ENCODE measurements around the gene NFE2L1. TPM values are rescaled to one million over a fixed set of nuclear protein-coding genes. Genes with fewer than 3 reads are reported as not detected.

Gene NFE2L1
- polyA plus RNA-seq, 2 of the 4 experiments (the other 2 are of a cell fraction): 108 to 283 TPM

GRCh38 chr17:48004983-48005382 lies 43.2 kb upstream of the NFE2L1 start (continued):
- TF ChIP-seq NPAS2 (CRISPR knock-in tag; IDR thresholded peaks at IDR 0.05; ENCODE audit: borderline replicate concordance) (no peak), ELK1 (IDR thresholded peaks at IDR 0.05; ENCODE audit: low read depth, low read length) (no peak), HEYL (CRISPR knock-in tag; IDR thresholded peaks at IDR 0.05) (no peak)

- FAIRE-seq (no peak), DNase-seq (ENCODE audit: low read depth in 1 of 2, low spot score in 1 of 2) (no peak), ATAC-seq (no peak)
- no peaks in the 10 kb centered on the region for H3K9me3 ChIP-seq
- no peak overlapping the region for H3K4me3 ChIP-seq
- POLR2A ChIA-PET: no interaction called here
- no peak overlapping the region for H3K27ac ChIP-seq
- WGBS (ENCODE audit: missing lambda C conversion rate): 83% methylated on average over 12 of the region's 12 CpGs
- H3K4me2 ChIP-seq: no peak overlapping the region
- CTCF ChIA-PET: interaction anchor here (0.5 to 18.5 kb wide), 7 partner anchors 9 to 164 kb away, joined by 3 to 766 read pairs (median 6); partner anchors contain the start of gene CDK5RAP3
- H3K4me1 ChIP-seq: peaks cover 17% of the 10 kb centered on the region
- TF ChIP-seq SREBF2 (IDR thresholded peaks at IDR 0.05) (no peak), E2F6 (IDR thresholded peaks at IDR 0.05; ENCODE audit: borderline replicate concordance, low read depth) (no peak), RARB (CRISPR knock-in tag; IDR thresholded peaks at IDR 0.05) (no peak), RNF2 (IDR thresholded peaks at IDR 0.05; ENCODE audit: borderline replicate concordance, low read depth) (no peak), CHD4 (IDR thresholded peaks at IDR 0.05; ENCODE audit: borderline replicate concordance) (no peak), RCOR1 (IDR thresholded peaks at IDR 0.05; ENCODE audit: low read depth, low read length) (no peak), CTCF (IDR thresholded peaks at IDR 0.05) (no peak), GATA3 (IDR thresholded peaks at IDR 0.05; ENCODE audit: borderline replicate concordance) (no peak), BCL3 (IDR thresholded peaks at IDR 0.05) (no peak), FOXS1 (CRISPR knock-in tag; IDR thresholded peaks at IDR 0.05) (no peak), HOXA7 (CRISPR knock-in tag; IDR thresholded peaks at IDR 0.05) (no peak), CHD2 (IDR thresholded peaks at IDR 0.05; ENCODE audit: low read length, partially characterized antibody) (no peak), SMC3 (IDR thresholded peaks at IDR 0.05) (no peak), CBX8 (IDR thresholded peaks at IDR 0.05) (no peak), ELK1 (IDR thresholded peaks at IDR 0.05; ENCODE audit: low read depth, low read length) (no peak), EHMT2 (IDR thresholded peaks at IDR 0.05; ENCODE audit: low read depth) (no peak), RFX5 (IDR thresholded peaks at IDR 0.05) (no peak), NFE2L2 (conservative IDR thresholded peaks at IDR 0.05; ENCODE audit: low read length) (no peak), JUNB (IDR thresholded peaks at IDR 0.05) (no peak)
Measured at GRCh38 chr17:48006936-48007709, 41.0 kb upstream of the NFE2L1 start.

Data from A549 (cell line).